Calu3 (cell line): Measurements from ENCODE around the gene TEDDM1. TPM values are rescaled to one million over a fixed set of nuclear protein-coding genes. Genes with fewer than 3 reads are reported as not detected.
A peak's percentile ranks its signal among the peaks of the same experiment; 100 is the strongest.

ENCODE experiments used
- BruUV-seq: library from RNA; stranded (reverse); fragments of 400-500 nt; replicated peaks from 2 replicates; lab custom pipeline; 2021; lab: Mats Ljungman, UMichigan
- CTCF ChIA-PET: fragments of 300-600 bp; sonication (Branson Sonifier 250); formaldehyde crosslinking; loops from one replicate; lab custom pipeline; 2022; ENCODE audit warnings: antibody characterized with exemption; lab: Charles Lee
- DNase-seq: peaks from one replicate; pipeline ENCODE4 v3.0.0; 2022
- H3K27ac Mint-ChIP-seq: one replicate; pipeline ENCODE4 v1.8.0; 2022; ENCODE audit warnings: mixed read lengths; ENCODE audit not compliant: unreplicated experiment
- H3K27me3 Mint-ChIP-seq: one replicate; pipeline ENCODE4 v1.8.0; 2022; ENCODE audit warnings: mixed read lengths; ENCODE audit not compliant: unreplicated experiment
- H3K36me3 Mint-ChIP-seq: one replicate; pipeline ENCODE4 v1.8.0; 2022; ENCODE audit warnings: mild to moderate bottlenecking, moderate library complexity, mixed read lengths; ENCODE audit not compliant: insufficient read depth, unreplicated experiment
- H3K4me1 Mint-ChIP-seq: one replicate; pipeline ENCODE4 v1.8.0; 2022; ENCODE audit warnings: mild to moderate bottlenecking, low read depth, mixed read lengths; ENCODE audit not compliant: unreplicated experiment
- H3K4me3 Mint-ChIP-seq: one replicate; pipeline ENCODE4 v1.8.0; 2022; ENCODE audit warnings: mild to moderate bottlenecking, low read depth, moderate library complexity, mixed read lengths; ENCODE audit not compliant: unreplicated experiment
- H3K9me3 Mint-ChIP-seq: one replicate; pipeline ENCODE4 v1.8.0; 2022; ENCODE audit warnings: low read depth, mixed read lengths; ENCODE audit not compliant: unreplicated experiment
- intact Hi-C: fragments of 100-400 bp; cut with micrococcal nuclease; formaldehyde crosslinking; loops from one replicate; pipeline ENCODE4 v1.10.0; 2022; ENCODE audit not compliant: unreplicated experiment
- total RNA-seq: library from RNA; stranded (reverse); gene quantifications from 2 replicates; pipeline ENCODE4 v1.2.3, GENCODE V29; 2022
- TF ChIP-seq, protein P1 (sequence below): fragments of 200-600 bp; IDR thresholded peaks from one replicate; pipeline ENCODE4 v1.8.0; 2022; ENCODE audit warnings: antibody characterized with exemption; ENCODE audit not compliant: unreplicated experiment

The TEDDM1 gene
- total RNA-seq, 1 experiment from 2014 or later = not detected

DNA sequence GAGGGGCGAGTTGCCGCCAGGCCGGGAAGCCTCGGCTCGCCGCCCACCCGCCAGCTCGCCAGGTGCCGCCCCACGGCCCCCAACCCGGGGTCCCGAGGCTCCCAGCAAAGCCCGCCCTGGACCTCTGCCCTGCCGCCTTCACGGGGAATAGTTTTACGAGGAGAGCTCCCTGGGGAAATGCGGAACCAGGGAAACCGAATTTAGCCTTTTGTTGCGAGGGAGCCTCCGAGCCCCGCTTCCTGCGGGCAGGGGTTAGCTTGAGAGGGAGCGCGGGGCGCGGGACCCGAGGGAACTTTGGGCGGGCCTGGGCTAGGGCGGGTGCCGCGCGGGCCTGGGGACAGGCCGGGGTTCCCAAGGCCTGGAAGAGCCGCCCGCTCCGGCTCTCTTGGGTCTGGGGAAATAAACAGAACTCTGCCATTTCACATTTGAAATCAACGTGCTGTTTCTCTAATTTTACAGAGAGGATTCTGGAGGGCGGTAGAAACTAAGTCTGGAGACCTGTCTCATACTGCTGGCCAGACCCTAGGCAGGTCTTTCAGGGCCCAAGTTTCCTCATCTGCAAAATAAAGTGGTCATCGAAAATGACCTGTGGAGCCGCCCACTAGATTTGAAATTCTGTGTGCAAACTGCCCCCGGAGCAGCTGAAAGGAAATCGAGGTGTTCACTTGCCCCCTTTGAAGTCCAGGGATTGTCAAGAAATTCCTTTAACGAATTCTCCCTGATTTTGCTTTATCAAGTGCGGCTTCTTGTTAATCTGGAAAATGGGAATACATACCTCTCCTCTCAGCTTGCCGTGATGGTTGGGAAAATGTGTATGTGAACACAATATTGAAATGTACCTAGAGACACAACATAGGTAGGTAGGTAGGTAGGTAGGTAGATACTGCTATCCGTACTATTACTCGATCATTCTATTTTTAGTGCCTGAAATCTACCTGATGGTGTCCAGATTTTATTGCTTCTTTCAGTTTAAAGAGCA is 8.1 kb downstream of the TEDDM1 start:
- peak; percentile 36 for DNase-seq
- BruUV-seq = TSS peak; percentile 23
- CTCF ChIA-PET = interaction anchor here (0.6 to 1.1 kb wide), 5 partner anchors 91 to 307 kb away, joined by 3 to 9 read pairs (median 4); no protein-coding TSS in a partner anchor
- H3K27me3 Mint-ChIP-seq = no peaks in the 10 kb centered on the region
- H3K4me1 Mint-ChIP-seq = peaks cover 26% of the 10 kb centered on the region
- H3K4me3 Mint-ChIP-seq = peak overlapping the region; percentile 94
- TF ChIP-seq, protein P1, sequence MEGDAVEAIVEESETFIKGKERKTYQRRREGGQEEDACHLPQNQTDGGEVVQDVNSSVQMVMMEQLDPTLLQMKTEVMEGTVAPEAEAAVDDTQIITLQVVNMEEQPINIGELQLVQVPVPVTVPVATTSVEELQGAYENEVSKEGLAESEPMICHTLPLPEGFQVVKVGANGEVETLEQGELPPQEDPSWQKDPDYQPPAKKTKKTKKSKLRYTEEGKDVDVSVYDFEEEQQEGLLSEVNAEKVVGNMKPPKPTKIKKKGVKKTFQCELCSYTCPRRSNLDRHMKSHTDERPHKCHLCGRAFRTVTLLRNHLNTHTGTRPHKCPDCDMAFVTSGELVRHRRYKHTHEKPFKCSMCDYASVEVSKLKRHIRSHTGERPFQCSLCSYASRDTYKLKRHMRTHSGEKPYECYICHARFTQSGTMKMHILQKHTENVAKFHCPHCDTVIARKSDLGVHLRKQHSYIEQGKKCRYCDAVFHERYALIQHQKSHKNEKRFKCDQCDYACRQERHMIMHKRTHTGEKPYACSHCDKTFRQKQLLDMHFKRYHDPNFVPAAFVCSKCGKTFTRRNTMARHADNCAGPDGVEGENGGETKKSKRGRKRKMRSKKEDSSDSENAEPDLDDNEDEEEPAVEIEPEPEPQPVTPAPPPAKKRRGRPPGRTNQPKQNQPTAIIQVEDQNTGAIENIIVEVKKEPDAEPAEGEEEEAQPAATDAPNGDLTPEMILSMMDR = no peak
- no peaks in the 10 kb centered on the region for H3K9me3 Mint-ChIP-seq
- H3K36me3 Mint-ChIP-seq = peaks cover 46% of the 10 kb centered on the region
- intact Hi-C loops = no loop called here
- H3K27ac Mint-ChIP-seq = peak overlapping the region; percentile 69

DNA sequence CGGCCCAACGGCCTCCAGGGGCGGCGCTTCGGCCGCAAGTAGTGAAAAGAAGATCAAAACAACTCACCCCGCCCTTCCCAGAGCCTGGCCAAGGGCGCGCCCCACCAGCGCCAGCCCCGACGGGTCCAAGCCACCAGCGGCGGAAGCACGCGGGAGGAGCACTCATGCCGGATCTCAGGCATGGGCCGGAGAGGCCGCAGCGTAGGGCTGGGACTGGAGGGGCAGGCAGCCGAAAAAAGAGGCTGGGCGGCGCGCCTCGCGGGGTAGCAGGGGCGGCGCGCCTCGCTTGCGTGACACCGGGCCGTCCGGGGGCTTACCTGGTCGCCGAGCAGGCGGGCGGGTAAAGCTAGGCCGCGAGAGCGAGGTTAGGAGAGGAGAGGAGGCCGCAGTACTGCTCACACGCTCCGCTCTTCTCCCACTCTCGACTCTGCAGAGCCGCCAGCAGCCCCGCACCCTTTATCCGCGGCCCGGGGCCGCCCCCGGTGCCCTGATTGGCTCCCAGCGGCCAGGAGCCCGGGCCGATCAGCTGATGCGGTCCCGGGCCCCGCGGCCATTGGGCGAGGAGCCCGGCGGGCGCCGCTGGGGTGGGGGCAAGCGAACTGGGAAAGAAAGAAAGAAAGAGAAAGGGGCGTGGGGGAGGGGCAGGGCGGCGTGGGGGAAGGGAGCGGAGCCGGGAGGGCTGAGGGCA is 9.0 kb downstream of the TEDDM1 start, which contains the start of gene GLUL:
Gene GLUL, minus strand, starts transcription at position 429 of the 688 bp plus-strand sequence. CDS start 3,053 bp downstream, outside the sequence.
- Mint-ChIP-seq H3K4me3 (peak within 1 kb of the TSS; percentile 94), H3K27me3 (no peaks in the 10 kb centered on the region), H3K9me3 (no peaks in the 10 kb centered on the region), H3K4me1 (peaks cover 18% of the 10 kb centered on the region), H3K36me3 (peaks cover 52% of the 10 kb centered on the region), H3K27ac (peak within 1 kb of the TSS; percentile 78)
- CTCF ChIA-PET = interaction anchor here (0.6 to 1.1 kb wide), 6 partner anchors 90 to 307 kb away, joined by 3 to 9 read pairs (median 4); no protein-coding TSS in a partner anchor
- peak; percentile 95 for DNase-seq
- intact Hi-C loops = loop anchor here (1.0 kb wide), 1 partner anchor 91 kb away; no protein-coding TSS in a partner anchor
- no TSS peak for BruUV-seq
- TF ChIP-seq, protein P1 = peak; percentile 34

DNA sequence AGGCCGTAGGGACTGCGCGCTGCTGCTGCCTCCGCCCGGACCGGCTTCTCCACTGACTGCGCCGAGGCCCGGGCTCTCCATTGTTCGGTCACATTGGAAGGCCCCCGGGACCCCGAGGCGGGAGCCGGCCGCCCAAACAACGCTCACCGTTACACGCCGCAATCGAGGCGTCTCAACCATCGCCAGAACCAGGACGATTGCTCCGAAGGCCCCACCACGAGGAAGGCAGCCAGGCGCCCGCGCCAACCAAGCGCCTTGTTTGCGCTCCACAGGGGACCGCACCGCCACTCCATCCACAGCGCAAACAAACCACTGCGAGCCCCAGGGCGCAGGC is 9.5 kb downstream of the TEDDM1 start:
- TF ChIP-seq, protein P1 = no peak
- H3K4me1 Mint-ChIP-seq = peaks cover 18% of the 10 kb centered on the region
- H3K27ac Mint-ChIP-seq = peak overlapping the region; percentile 69
- no peaks in the 10 kb centered on the region for H3K9me3 Mint-ChIP-seq
- DNase-seq = no peak
- no peaks in the 10 kb centered on the region for H3K27me3 Mint-ChIP-seq
- H3K4me3 Mint-ChIP-seq = peak overlapping the region; percentile 94
- intact Hi-C loops = loop anchor here (1.0 kb wide), 1 partner anchor 91 kb away; no protein-coding TSS in a partner anchor
- no TSS peak for BruUV-seq
- CTCF ChIA-PET = interaction anchor here (0.6 to 1.7 kb wide), 2 partner anchors 248 to 250 kb away, joined by 5 to 9 read pairs; no protein-coding TSS in a partner anchor
- peaks cover 57% of the 10 kb centered on the region for H3K36me3 Mint-ChIP-seq

DNA sequence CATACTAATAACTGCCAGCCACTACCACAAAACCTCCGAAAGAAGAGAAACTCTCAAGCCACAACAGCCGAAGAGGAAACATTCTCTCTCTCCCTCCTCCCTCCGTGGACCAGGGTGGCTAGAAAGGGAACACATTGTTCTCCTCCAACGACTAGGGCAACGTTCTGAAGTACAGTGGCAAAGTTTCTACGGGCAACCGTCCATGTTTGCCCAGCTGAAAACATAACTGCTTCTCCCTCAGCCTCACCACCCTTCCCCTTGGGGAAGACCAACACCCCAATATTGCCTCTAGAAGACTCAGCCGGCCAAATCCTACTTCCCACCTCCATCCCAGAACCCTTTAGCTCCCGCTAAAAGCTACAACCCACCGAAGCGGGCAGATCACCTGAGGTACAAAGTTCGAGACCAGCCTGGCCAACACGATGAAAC is 10.8 kb downstream of the TEDDM1 start:
- CTCF ChIA-PET = interaction anchor here (1.2 to 1.7 kb wide), 3 partner anchors 13 to 309 kb away, joined by 3 to 9 read pairs (median 4); no protein-coding TSS in a partner anchor
- H3K27ac Mint-ChIP-seq = peak overlapping the region; percentile 78
- no peak for DNase-seq
- peaks cover 62% of the 10 kb centered on the region for H3K36me3 Mint-ChIP-seq
- no peaks in the 10 kb centered on the region for H3K27me3 Mint-ChIP-seq
- H3K4me3 Mint-ChIP-seq = peak overlapping the region; percentile 94
- TF ChIP-seq, protein P1 = no peak
- peaks cover 18% of the 10 kb centered on the region for H3K4me1 Mint-ChIP-seq
- intact Hi-C loops = no loop called here
- BruUV-seq = no TSS peak
- H3K9me3 Mint-ChIP-seq = no peaks in the 10 kb centered on the region
